Epithelial cell of esophagus (primary cell): Measurements from ENCODE around the gene HDC.
A peak's percentile ranks its signal among the peaks of the same experiment; 100 is the strongest.

Experiments
- DNase-seq: peaks from one replicate; pipeline ENCODE4 v3.0.0; 2010; ENCODE audit warnings: low read depth
- H3K4me3 ChIP-seq: 2 replicates; pipeline ENCODE4 v1.5.1; 2011; ENCODE audit warnings: mild to moderate bottlenecking, low read length, control low read depth
- TF ChIP-seq, protein P1 (sequence below): IDR thresholded peaks from 2 replicates; pipeline ENCODE4 v1.5.1; 2011; ENCODE audit warnings: low read depth, mild to moderate bottlenecking, low read length, control low read depth, inconsistent platforms; ENCODE audit not compliant: insufficient read depth; ENCODE audit errors: missing control alignments

The HDC gene

DNA sequence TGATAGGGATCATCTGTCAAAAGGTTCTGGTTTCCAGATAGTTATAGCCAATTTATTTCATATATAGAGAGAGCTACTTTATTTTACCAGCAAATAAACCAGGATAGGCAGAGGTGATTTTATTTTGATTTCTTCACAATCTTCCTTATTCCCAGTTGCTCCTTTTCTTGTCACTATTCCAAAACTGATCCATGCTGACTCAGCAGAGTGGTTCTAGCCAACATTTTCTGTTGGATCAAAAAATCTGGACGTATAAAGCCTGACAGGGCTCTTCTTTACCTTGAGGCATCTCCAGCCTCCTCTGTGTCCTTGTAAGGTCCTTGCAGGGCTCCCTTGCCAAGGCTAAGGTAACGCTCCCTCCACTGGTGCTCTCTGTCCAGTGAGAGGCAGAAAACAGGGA lies 15.8 kb downstream of the HDC start:
- no peak overlapping the region for H3K4me3 ChIP-seq
- DNase-seq: no peak
- TF ChIP-seq, protein P1, sequence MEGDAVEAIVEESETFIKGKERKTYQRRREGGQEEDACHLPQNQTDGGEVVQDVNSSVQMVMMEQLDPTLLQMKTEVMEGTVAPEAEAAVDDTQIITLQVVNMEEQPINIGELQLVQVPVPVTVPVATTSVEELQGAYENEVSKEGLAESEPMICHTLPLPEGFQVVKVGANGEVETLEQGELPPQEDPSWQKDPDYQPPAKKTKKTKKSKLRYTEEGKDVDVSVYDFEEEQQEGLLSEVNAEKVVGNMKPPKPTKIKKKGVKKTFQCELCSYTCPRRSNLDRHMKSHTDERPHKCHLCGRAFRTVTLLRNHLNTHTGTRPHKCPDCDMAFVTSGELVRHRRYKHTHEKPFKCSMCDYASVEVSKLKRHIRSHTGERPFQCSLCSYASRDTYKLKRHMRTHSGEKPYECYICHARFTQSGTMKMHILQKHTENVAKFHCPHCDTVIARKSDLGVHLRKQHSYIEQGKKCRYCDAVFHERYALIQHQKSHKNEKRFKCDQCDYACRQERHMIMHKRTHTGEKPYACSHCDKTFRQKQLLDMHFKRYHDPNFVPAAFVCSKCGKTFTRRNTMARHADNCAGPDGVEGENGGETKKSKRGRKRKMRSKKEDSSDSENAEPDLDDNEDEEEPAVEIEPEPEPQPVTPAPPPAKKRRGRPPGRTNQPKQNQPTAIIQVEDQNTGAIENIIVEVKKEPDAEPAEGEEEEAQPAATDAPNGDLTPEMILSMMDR: no peak

DNA sequence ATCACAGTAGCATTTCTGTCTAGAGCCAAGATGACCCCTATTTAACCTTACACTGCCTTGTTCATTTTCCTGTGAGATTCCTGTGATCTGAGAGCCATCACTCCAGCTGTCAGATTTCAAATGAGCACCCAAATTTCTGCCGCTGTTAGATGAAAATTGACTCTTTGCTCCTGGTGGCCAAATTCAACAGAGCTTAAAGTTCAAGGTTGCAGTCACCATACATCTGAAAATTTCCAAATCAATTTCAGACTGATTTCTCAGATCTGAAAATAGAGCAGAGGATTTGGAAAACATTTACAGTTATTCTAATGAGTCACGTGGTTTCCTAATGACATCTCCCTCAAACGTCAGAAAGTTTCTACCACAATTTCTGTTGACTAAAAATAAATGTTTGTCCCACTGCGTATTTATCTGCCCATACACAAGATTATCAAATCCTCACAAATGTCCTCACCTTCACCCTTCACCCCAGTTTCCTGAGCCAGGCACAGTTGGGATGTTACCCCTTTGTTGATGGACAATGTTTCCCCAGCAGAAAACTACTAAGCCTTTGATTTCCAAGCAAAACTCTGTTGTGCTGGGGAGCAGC lies 16.4 kb downstream of the HDC start:
- DNase-seq: no peak
- TF ChIP-seq, protein P1: no peak

DNA sequence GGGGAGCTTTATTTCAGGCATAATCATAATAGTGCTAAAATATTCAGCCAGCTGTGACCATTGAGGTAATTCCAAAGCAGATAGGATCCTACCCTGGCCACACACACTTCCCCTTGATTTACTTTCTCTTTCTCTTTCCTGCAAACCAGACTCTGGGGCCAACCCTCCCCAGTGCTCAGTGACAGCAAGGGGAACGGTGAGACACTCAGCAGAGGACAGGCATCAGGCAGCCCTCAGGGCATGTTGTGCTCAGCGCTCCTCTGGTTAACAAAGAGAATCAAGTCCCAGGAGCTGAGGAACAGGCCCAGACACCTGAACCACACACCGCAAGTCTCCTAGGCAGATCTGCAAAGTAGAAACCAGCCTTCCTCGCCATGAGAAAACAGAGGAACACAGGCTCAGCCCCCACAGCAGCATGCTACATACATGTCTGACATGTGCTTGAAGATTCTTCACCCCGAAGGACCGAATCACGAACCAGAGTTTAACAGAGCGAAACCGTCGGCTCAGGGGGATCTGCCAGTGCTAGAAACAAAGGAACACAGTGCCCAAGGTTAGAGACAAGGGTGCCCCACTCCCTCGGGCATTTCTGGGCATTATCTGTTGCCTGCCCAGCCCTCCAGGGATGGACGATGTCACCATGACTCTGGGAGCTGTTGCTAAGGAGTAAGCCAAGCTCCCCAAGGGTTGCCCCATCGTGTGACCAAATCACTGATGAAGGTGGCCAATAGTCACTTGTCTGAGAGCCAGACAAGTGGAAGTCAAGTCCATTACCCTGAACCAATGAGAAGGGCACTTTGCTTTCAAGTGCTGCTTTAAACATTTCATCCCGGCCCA lies 17.5 kb downstream of the HDC start:
- TF ChIP-seq, protein P1: no peak
- H3K4me3 ChIP-seq: no peak overlapping the region
- DNase-seq: peak; percentile 74

More for the DNA sequence above, 16.4 kb downstream of the HDC start:
- H3K4me3 ChIP-seq: no peak overlapping the region

DNA sequence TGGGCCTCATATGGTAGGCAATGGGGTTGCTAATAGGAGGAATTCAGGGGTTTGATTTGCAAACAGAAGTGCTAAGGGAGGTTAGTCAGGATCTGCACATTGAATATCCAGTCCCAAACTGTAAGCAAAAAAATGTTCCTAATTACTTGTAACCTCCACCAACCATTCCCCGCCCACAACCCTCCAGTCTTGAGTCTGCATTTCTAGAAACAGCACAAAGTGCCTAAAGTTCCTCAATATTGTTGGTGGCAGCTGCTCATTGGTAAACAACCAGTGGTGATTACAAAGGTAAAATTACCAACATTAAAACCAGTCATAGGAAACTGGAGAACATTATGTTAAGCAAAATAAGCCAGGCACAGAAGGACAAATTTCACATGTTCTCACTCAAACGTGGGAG lies 18.9 kb downstream of the HDC start:
- no peak for DNase-seq
- no peak overlapping the region for H3K4me3 ChIP-seq
- TF ChIP-seq, protein P1: no peak

DNA sequence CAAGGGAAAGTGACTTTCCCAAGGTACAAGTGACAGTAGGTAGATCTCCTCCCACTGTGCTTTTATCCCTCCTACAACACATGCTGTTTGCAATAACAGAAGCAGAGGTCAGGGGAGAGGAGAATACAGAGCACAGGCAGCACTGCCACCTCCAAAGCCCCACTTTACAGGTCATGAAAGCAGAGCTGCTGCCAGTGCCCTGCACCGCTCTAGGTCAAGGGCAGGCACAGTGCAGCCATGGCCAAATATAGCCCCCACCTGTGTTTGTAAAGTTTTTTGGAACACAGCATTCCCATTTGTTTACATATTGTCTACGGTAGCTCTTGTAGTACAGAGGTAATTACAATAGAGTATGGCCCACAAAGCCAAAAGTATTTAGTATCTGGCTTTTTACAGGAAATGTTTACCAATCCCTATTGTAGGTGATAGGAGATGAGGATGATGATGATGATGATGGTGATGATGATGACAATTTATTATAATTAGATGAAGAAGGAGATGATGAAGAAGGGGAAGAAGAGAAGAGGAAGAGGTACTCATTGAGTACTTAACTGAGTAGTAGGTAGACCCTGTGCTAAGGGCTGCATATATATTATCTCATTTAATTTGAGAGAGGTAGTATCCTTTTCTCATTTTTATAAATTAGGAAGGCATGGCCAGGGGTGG lies 20.4 kb downstream of the HDC start:
- no peak for DNase-seq
- H3K4me3 ChIP-seq: no peak overlapping the region
- TF ChIP-seq, protein P1: no peak

DNA sequence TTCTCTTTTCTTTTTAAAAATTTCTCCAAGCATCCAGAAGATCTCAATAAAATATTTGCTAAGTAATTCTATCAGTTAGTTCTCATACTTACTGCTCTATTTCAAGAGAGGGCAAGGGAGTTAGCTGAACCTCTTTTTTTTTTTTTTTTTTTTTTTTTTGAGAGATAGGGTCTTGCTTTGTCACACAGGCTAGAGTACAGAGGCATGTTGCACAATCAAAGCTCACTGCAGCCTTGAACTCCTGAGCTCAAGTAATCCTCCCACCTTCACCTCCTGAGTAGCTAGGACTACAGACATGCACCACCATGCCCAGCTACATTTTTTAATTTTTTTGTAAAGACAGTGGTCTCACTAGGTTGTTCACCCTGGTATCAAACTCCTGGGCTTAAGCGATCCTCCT lies 21.4 kb downstream of the HDC start:
- TF ChIP-seq, protein P1: no peak
- no peak overlapping the region for H3K4me3 ChIP-seq
- no peak for DNase-seq
